IMR-90 (cell line): ENCODE data around the gene TAF4B. TPM values are rescaled to one million over a fixed set of nuclear protein-coding genes. Genes with fewer than 3 reads are reported as not detected.

Source experiments
- microRNA-seq, 2 experiments: library from miRNA; stranded (forward) in 1 of 2; unstranded in 1 of 2; fragments of 10-50 nt in 1 of 2; fragments of <30 nt in 1 of 2; gene quantifications in 1 of 2; microRNA quantifications in 1 of 2; one replicate each; pipeline versions ENCODE3 to v1.1.0; 2013 to 2020; ENCODE audit not compliant: insufficient read depth in 1 of 2, insufficient read length in 1 of 2, unreplicated experiment in 1 of 2
- polyA plus RNA-seq, 3 experiments: library from polyadenylated mRNA; depleted of rRNA; stranded (reverse); fragments of >200 nt; gene quantifications; 2 replicates each; pipeline ENCODE4 v1.2.3, GENCODE V29; 2012; ENCODE audit warnings: low replicate concordance in 1 of 3
- small RNA-seq, 5 experiments: library from RNA; depleted of rRNA; stranded (forward); fragments of <200 nt; gene quantifications; one replicate each; pipeline ENCODE3, GENCODE V24; 2012
- total RNA-seq: library from RNA; depleted of rRNA; stranded (reverse); fragments of >200 nt; gene quantifications from 2 replicates; pipeline ENCODE4 v1.2.3, GENCODE V29; 2012; rRNA removed

Gene TAF4B
- total and polyA plus RNA-seq, 2 of the 4 experiments (the other 2 are of a cell fraction): 0.38 to 1.1 TPM

Small RNA genes within 50 kb of the gene (microRNA-seq; reads per million reads assigned to microRNA genes)
- not detected for gene RNU6-1289P (ENCODE audit: insufficient read depth, insufficient read length)

Small RNA genes within 50 kb of the gene (small RNA-seq; reads per million reads assigned to genes)
- 0 reads per million in 5 experiments for gene RNU6-1289P

Other genes with a start within 250 kb of the TAF4B start
- gene SS18, start 135.8 kb upstream of the TAF4B start, total RNA-seq: 171 and 242 TPM in 2 replicates
- 112 and 116 TPM in 2 replicates for gene SS18, start 135.8 kb upstream of the TAF4B start, polyA plus RNA-seq (2012; rRNA removed)
- gene PSMA8, start 92.6 kb upstream of the TAF4B start, total RNA-seq: not detected in 2 replicates
- not detected in 2 replicates for gene PSMA8, start 92.6 kb upstream of the TAF4B start, polyA plus RNA-seq (2012; rRNA removed)